ENCODE data around the gene CPLX1.
"Not testable (repeated sequence)": the region's sequence is repeated elsewhere in the genome, so short reads cannot be mapped to it uniquely, and the experiment has no call there.

CPLX1 gene

GRCh38 chr4:791252-791897, 34.6 kb downstream of the CPLX1 start:
- no peak for DNase-seq

GRCh38 chr4:790466-790820, 35.5 kb downstream of the CPLX1 start:
- DNase-seq = no peak

- DNase-seq = no peak
Measured at GRCh38 chr4:789571-790465, 36.1 kb downstream of the CPLX1 start.

- no peak for DNase-seq
Measured at GRCh38 chr4:788636-789297, 37.2 kb downstream of the CPLX1 start.

GRCh38 chr4:788006-788635, 37.8 kb downstream of the CPLX1 start:
- no peak for DNase-seq

- DNase-seq = no peak
Measured at GRCh38 chr4:787561-787981, 38.4 kb downstream of the CPLX1 start.

GRCh38 chr4:786861-787300, 39.0 kb downstream of the CPLX1 start:
- DNase-seq = peak; percentile 66

GRCh38 chr4:786074-786741, 39.7 kb downstream of the CPLX1 start:
- DNase-seq = no peak

GRCh38 chr4:785332-786073, 40.4 kb downstream of the CPLX1 start:
- DNase-seq = no peak

GRCh38 chr4:784401-785331, 41.3 kb downstream of the CPLX1 start:
- no peak for DNase-seq

- peak; percentile 100 for DNase-seq
Measured at GRCh38 chr4:781493-782216, 44.3 kb downstream of the CPLX1 start.

- DNase-seq = no peak
Measured at GRCh38 chr4:780716-781492, 45.0 kb downstream of the CPLX1 start.

GRCh38 chr4:780255-780654, 45.7 kb downstream of the CPLX1 start:
- DNase-seq = not testable (repeated sequence)

- no peak for DNase-seq
Measured at GRCh38 chr4:779555-779954, 46.4 kb downstream of the CPLX1 start.

- DNase-seq = no peak
Measured at GRCh38 chr4:777520-778262, 48.2 kb downstream of the CPLX1 start.

GRCh38 chr4:776743-777441, 49.0 kb downstream of the CPLX1 start:
- DNase-seq = no peak

- DNase-seq = not testable (repeated sequence)
Measured at GRCh38 chr4:775485-775884, 50.4 kb downstream of the CPLX1 start.
